Body of pancreas (tissue), 4 donors: ENCODE measurements around the gene SENP8.
"Not testable (repeated sequence)": the region's sequence is repeated elsewhere in the genome, so short reads cannot be mapped to it uniquely, and the experiment has no call there.

Experiments used
- POLR2A ChIP-seq, 3 donors: fragments of 450-650 bp; IDR thresholded peaks; one replicate each; pipeline ENCODE4 v1.6.1; 2016; ENCODE audit warnings: antibody characterized with exemption in 3 of 3, mild to moderate bottlenecking in 2 of 3
- TF ChIP-seq, protein P1 (sequence below), 7 experiments: fragments of 450-650 bp in 4 of 7; fragments of 200-600 bp in 3 of 7; sonication (generic) in 3 of 7; IDR thresholded peaks; one replicate each; pipeline ENCODE4 v1.5.1; 2016 to 2019; ENCODE audit warnings: antibody characterized with exemption in 7 of 7

- not testable (repeated sequence) for TF ChIP-seq POLR2A (IDR thresholded peaks at IDR 0.05)
- TF ChIP-seq, protein P1, sequence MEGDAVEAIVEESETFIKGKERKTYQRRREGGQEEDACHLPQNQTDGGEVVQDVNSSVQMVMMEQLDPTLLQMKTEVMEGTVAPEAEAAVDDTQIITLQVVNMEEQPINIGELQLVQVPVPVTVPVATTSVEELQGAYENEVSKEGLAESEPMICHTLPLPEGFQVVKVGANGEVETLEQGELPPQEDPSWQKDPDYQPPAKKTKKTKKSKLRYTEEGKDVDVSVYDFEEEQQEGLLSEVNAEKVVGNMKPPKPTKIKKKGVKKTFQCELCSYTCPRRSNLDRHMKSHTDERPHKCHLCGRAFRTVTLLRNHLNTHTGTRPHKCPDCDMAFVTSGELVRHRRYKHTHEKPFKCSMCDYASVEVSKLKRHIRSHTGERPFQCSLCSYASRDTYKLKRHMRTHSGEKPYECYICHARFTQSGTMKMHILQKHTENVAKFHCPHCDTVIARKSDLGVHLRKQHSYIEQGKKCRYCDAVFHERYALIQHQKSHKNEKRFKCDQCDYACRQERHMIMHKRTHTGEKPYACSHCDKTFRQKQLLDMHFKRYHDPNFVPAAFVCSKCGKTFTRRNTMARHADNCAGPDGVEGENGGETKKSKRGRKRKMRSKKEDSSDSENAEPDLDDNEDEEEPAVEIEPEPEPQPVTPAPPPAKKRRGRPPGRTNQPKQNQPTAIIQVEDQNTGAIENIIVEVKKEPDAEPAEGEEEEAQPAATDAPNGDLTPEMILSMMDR (IDR thresholded peaks at IDR 0.05), result not testable (repeated sequence)
These were observed 17.7 kb upstream of the SENP8 start for GRCh38 chr15:72100551-72100950.
